CD4-positive, CD25-positive, alpha-beta regulatory T cell (primary cell): ENCODE measurements around the gene SETD4. TPM values are rescaled to one million over a fixed set of nuclear protein-coding genes. Genes with fewer than 3 reads are reported as not detected.

Experiments used
- ATAC-seq, 2 donors: fragments of 150-1000 bp; cut with Tn5 transposase; one replicate each; pipeline ENCODE4 v1.10.0; 2021; ENCODE audit warnings: low read depth in 2 of 2, moderate number of reproducible peaks in 2 of 2, moderate library complexity in 1 of 2
- DNase-seq, 3 donors: peaks; one replicate each; pipeline versions ENCODE4 v3.0.0 to v3.0.0-alpha.2; 2012 to 2022; ENCODE audit warnings: mixed read lengths in 1 of 3
- H3K27ac ChIP-seq: one replicate; pipeline ENCODE4 v1.7.0; 2013; ENCODE audit warnings: mild to moderate bottlenecking, low read length; ENCODE audit not compliant: insufficient read depth, poor library complexity, severe bottlenecking
- H3K27me3 ChIP-seq: one replicate; pipeline ENCODE4 v1.7.0; 2013; ENCODE audit warnings: low read length; ENCODE audit not compliant: control insufficient read depth, insufficient read depth
- H3K36me3 ChIP-seq: one replicate; pipeline ENCODE4 v1.7.0; 2013; ENCODE audit warnings: mild to moderate bottlenecking, low read length, moderate library complexity; ENCODE audit not compliant: control insufficient read depth, insufficient read depth
- H3K4me1 ChIP-seq: 2 replicates; pipeline ENCODE4 v1.7.0; 2013; ENCODE audit warnings: mild to moderate bottlenecking, low read length; ENCODE audit not compliant: insufficient read depth, control insufficient read depth, poor library complexity, severe bottlenecking
- H3K4me3 ChIP-seq: one replicate; pipeline ENCODE4 v1.7.0; 2013; ENCODE audit warnings: low read depth, mild to moderate bottlenecking, low read length, moderate library complexity
- H3K9me3 ChIP-seq, 2 experiments: 1 replicate in 1 of 2; 2 replicates in 1 of 2; pipeline ENCODE4 v1.7.0; 2013; ENCODE audit warnings: low read length in 2 of 2, mild to moderate bottlenecking in 1 of 2, moderate library complexity in 1 of 2; ENCODE audit not compliant: control insufficient read depth in 2 of 2
- H3K27ac Mint-ChIP-seq, 3 donors: one replicate each; pipeline ENCODE4 v1.8.0; 2020 to 2022; ENCODE audit warnings: mild to moderate bottlenecking in 3 of 3, mixed read lengths in 3 of 3, moderate library complexity in 2 of 3
- H3K27me3 Mint-ChIP-seq: one replicate; pipeline ENCODE4 v1.8.0; 2022; ENCODE audit warnings: mild to moderate bottlenecking, mixed read lengths
- H3K36me3 Mint-ChIP-seq: one replicate; pipeline ENCODE4 v1.8.0; 2020; ENCODE audit warnings: mixed read lengths
- H3K4me1 Mint-ChIP-seq, 4 donors: one replicate each; pipeline ENCODE4 v1.8.0; 2020 to 2022; ENCODE audit warnings: mixed read lengths in 4 of 4, mild to moderate bottlenecking in 1 of 4
- H3K4me3 Mint-ChIP-seq, 4 donors: one replicate each; pipeline ENCODE4 v1.8.0; 2020 to 2022; ENCODE audit warnings: mild to moderate bottlenecking in 4 of 4, mixed read lengths in 4 of 4, moderate library complexity in 3 of 4
- H3K9me3 Mint-ChIP-seq, 7 donors: one replicate each; pipeline ENCODE4 v1.8.0; 2020 to 2022; ENCODE audit warnings: mixed read lengths in 7 of 7, mild to moderate bottlenecking in 3 of 7, moderate library complexity in 2 of 7
- polyA plus RNA-seq, 4 donors: library from polyadenylated mRNA; unstranded; fragments of 300-500 nt; fragmentation: Illumina TruSeq; gene quantifications; one replicate each; pipeline ENCODE4 v1.2.3, GENCODE V29; 2021
- total RNA-seq: library from RNA; stranded (reverse); gene quantifications from one replicate; pipeline ENCODE4 v1.2.3, GENCODE V29; 2022

Gene SETD4
- total and polyA plus RNA-seq, 5 donors from 2014 or later, result 9.2 to 15.0 (median 10.6) TPM

DNA sequence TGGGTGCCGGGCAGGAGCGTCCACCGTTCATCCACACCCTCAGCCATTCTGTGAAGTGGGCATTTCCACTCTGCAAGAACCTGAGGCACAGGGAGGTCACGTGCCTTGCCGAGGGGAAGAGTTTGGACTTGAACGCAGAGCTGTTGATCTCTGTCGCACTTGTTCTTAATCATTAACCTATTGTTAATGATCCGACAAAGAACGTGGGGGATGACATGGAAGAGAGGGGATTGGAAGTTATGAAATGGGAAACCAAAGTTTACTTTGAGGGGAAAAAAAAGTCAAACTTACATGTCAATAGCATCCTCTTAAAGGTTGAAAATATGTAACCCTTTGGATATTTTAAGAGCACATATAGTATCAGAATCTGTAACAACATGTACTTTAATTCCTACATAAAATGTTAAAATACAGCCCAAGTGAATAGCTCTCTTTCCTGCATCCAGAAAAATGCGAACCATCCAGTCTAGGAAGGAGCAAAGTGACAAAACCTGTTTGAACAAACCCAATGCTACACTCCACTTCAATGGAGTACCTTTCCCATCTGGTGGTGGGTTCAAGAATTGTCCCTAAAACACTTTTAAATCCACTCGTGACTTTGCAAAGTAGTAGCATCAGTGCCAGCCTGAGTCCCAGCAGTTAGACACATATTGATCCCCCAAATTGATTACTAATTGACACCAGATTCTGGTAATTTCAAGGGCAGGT lies 75.5 kb downstream of the SETD4 start:
- no peaks in the 10 kb centered on the region for H3K36me3 Mint-ChIP-seq

More for the DNA sequence above, 75.5 kb downstream of the SETD4 start:
- H3K27me3 Mint-ChIP-seq, result peaks cover 9% of the 10 kb centered on the region
- Histone ChIP-seq H3K4me1 (no peaks in the 10 kb centered on the region), H3K27me3 (peaks cover 2% of the 10 kb centered on the region), H3K4me3 (no peak overlapping the region), H3K36me3 (no peaks in the 10 kb centered on the region), H3K9me3 (no peaks in the 10 kb centered on the region), H3K27ac (no peak overlapping the region)
- ATAC-seq (no peak), DNase-seq (no peak)
- no peak overlapping the region for H3K27ac Mint-ChIP-seq
- peaks cover 0 to 2% (median 0%) of the 10 kb centered on the region in 7 donors for H3K9me3 Mint-ChIP-seq
- H3K4me3 Mint-ChIP-seq, result no peak overlapping the region
- no peaks in the 10 kb centered on the region for H3K4me1 Mint-ChIP-seq

Other genes starting within 250 kb of the SETD4 start
- 9.8 TPM for gene CBR1, start 9.5 kb upstream of the SETD4 start, total RNA-seq
- 10 to 100 TPM; 58.3 to 72.0 (median 62.1) TPM for gene CBR1, start 9.5 kb upstream of the SETD4 start, polyA plus RNA-seq
- 1.8 TPM for gene CBR3, start 74.6 kb upstream of the SETD4 start, total RNA-seq
- gene CBR3, start 74.6 kb upstream of the SETD4 start, polyA plus RNA-seq, result 10 to 100 TPM in 3 of 4 donors, 1 to 10 TPM in 1; 4.7 to 13.2 (median 10.8) TPM
- gene DOP1B, start 96.3 kb upstream of the SETD4 start, total RNA-seq, result 34.6 TPM
- gene DOP1B, start 96.3 kb upstream of the SETD4 start, polyA plus RNA-seq, result 1 to 10 TPM; 3.5 to 9.1 (median 6.3) TPM